Neural cell (in vitro differentiated cells): ENCODE measurements around the gene CLDN20.

Experiments used
- EP300 ChIP-seq: fragments of 450-650 bp; conservative IDR thresholded peaks from 2 replicates; pipeline ENCODE4 v1.6.1; 2014; ENCODE audit warnings: antibody characterized with exemption, mild to moderate bottlenecking, moderate library complexity; ENCODE audit not compliant: poor library complexity, severe bottlenecking
- EZH2 ChIP-seq: fragments of 200-600, 300-800 bp; shearing (Covaris generic), sonication (generic); IDR thresholded peaks from 2 replicates; pipeline ENCODE4 v1.6.1; 2014; ENCODE audit warnings: antibody characterized with exemption, low read length, borderline replicate concordance, mild to moderate bottlenecking; ENCODE audit not compliant: insufficient read depth, poor library complexity, severe bottlenecking
- MXI1 ChIP-seq: fragments of 450-650 bp; conservative IDR thresholded peaks from 2 replicates; pipeline ENCODE4 v1.6.1; 2014; ENCODE audit warnings: antibody characterized with exemption, mild to moderate bottlenecking; ENCODE audit not compliant: poor library complexity, severe bottlenecking
- POLR2AphosphoS5 ChIP-seq: IDR thresholded peaks from 2 replicates; pipeline ENCODE4 v1.6.1; 2012
- RAD21 ChIP-seq: fragments of 450-650 bp; conservative IDR thresholded peaks from 2 replicates; pipeline ENCODE4 v1.6.1; 2014; ENCODE audit warnings: antibody characterized with exemption, mild to moderate bottlenecking, moderate library complexity
- SMC3 ChIP-seq: fragments of 450-650 bp; conservative IDR thresholded peaks from 2 replicates; pipeline ENCODE4 v1.6.1; 2014; ENCODE audit warnings: antibody characterized with exemption, mild to moderate bottlenecking, moderate library complexity; ENCODE audit not compliant: poor library complexity
- TAF1 ChIP-seq: IDR thresholded peaks from 2 replicates; pipeline ENCODE4 v1.6.1; 2012; ENCODE audit warnings: low read depth
- TF ChIP-seq, protein P1 (sequence below): fragments of 450-650 bp; IDR thresholded peaks from 2 replicates; pipeline ENCODE4 v1.5.1; 2014; ENCODE audit warnings: antibody characterized with exemption, mild to moderate bottlenecking, moderate library complexity; ENCODE audit not compliant: poor library complexity, severe bottlenecking
- TF ChIP-seq, protein P2 (sequence below): IDR thresholded peaks from 2 replicates; pipeline ENCODE4 v1.6.1; 2012; ENCODE audit warnings: borderline replicate concordance

- TF ChIP-seq EP300 (no peak), EZH2 (no peak), POLR2AphosphoS5 (no peak), MXI1 (no peak), TAF1 (no peak), SMC3 (no peak), RAD21 (peak; percentile 14)
- TF ChIP-seq, protein P1, sequence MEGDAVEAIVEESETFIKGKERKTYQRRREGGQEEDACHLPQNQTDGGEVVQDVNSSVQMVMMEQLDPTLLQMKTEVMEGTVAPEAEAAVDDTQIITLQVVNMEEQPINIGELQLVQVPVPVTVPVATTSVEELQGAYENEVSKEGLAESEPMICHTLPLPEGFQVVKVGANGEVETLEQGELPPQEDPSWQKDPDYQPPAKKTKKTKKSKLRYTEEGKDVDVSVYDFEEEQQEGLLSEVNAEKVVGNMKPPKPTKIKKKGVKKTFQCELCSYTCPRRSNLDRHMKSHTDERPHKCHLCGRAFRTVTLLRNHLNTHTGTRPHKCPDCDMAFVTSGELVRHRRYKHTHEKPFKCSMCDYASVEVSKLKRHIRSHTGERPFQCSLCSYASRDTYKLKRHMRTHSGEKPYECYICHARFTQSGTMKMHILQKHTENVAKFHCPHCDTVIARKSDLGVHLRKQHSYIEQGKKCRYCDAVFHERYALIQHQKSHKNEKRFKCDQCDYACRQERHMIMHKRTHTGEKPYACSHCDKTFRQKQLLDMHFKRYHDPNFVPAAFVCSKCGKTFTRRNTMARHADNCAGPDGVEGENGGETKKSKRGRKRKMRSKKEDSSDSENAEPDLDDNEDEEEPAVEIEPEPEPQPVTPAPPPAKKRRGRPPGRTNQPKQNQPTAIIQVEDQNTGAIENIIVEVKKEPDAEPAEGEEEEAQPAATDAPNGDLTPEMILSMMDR: no peak
- TF ChIP-seq, protein P2, sequence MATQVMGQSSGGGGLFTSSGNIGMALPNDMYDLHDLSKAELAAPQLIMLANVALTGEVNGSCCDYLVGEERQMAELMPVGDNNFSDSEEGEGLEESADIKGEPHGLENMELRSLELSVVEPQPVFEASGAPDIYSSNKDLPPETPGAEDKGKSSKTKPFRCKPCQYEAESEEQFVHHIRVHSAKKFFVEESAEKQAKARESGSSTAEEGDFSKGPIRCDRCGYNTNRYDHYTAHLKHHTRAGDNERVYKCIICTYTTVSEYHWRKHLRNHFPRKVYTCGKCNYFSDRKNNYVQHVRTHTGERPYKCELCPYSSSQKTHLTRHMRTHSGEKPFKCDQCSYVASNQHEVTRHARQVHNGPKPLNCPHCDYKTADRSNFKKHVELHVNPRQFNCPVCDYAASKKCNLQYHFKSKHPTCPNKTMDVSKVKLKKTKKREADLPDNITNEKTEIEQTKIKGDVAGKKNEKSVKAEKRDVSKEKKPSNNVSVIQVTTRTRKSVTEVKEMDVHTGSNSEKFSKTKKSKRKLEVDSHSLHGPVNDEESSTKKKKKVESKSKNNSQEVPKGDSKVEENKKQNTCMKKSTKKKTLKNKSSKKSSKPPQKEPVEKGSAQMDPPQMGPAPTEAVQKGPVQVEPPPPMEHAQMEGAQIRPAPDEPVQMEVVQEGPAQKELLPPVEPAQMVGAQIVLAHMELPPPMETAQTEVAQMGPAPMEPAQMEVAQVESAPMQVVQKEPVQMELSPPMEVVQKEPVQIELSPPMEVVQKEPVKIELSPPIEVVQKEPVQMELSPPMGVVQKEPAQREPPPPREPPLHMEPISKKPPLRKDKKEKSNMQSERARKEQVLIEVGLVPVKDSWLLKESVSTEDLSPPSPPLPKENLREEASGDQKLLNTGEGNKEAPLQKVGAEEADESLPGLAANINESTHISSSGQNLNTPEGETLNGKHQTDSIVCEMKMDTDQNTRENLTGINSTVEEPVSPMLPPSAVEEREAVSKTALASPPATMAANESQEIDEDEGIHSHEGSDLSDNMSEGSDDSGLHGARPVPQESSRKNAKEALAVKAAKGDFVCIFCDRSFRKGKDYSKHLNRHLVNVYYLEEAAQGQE: no peak
Observed at GRCh38 chr6:155287762-155288161, 23.9 kb downstream of the CLDN20 start.
